SH-SY5Y (cell line): ENCODE results near the gene TBCEL.

Source experiments
- GATA2 ChIP-seq: IDR thresholded peaks from 2 replicates; pipeline ENCODE4 v1.6.1; 2011; ENCODE audit warnings: mild to moderate bottlenecking, low read depth, low read length
- GATA3 ChIP-seq: IDR thresholded peaks from 2 replicates; pipeline ENCODE4 v1.6.1; 2011; ENCODE audit warnings: low read depth, mild to moderate bottlenecking, low read length, moderate library complexity

Gene TBCEL

DNA sequence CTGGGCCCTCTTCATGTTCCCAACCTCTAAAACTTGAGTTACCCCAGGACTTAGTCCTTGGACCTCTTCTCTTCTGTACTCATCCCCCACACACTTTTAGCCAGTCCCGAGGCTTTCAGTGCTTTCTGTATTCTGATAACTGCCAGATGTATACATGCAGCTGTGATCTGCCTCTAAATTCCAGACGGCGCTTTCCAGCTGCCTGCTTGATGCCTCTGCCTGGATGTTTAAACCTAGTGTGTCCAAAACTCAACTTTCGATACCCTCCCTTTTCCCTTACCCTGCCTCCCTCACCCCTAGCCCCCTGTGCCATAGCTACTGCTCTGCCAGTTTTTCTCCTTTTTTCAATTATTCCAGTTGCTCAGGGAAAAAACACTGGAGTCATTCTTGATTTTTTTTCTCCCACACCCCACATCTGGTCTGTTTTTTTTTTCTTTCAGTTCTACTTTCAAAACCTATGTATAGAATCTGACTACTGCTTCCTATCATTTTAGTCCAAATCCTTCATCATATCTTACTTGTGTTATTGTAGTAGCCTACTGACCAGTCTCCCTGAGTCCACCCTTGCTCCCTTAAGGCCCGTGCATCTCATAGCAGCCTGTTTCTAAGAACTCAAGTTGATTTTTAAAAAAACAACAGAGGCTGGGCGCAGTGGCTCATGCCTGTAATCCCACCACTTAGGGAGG is 44.2 kb downstream of the TBCEL start:
- TF ChIP-seq GATA2 (no peak; the same call in 1 of the 2 replicates), GATA3 (no peak)

DNA sequence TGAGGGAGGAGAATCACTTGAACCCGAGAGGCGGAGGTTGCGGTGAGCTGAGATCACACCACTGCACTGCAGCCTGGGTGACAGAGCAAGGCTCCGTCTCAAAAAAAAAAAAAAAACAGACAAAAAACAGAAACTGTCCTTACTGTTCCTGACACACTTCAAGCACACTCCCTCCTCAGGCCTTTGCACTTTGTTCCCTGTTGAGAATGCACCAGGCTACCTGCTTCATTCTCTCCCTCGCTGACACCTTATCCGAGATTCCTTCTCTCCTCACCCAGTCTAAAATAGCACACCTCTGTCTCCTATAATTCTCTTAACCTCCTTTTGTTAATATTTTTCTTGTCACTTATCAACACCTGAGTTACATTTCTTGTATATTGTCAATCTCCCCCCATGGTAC is 44.9 kb downstream of the TBCEL start:
- TF ChIP-seq GATA3 (no peak), GATA2 (no peak)

DNA sequence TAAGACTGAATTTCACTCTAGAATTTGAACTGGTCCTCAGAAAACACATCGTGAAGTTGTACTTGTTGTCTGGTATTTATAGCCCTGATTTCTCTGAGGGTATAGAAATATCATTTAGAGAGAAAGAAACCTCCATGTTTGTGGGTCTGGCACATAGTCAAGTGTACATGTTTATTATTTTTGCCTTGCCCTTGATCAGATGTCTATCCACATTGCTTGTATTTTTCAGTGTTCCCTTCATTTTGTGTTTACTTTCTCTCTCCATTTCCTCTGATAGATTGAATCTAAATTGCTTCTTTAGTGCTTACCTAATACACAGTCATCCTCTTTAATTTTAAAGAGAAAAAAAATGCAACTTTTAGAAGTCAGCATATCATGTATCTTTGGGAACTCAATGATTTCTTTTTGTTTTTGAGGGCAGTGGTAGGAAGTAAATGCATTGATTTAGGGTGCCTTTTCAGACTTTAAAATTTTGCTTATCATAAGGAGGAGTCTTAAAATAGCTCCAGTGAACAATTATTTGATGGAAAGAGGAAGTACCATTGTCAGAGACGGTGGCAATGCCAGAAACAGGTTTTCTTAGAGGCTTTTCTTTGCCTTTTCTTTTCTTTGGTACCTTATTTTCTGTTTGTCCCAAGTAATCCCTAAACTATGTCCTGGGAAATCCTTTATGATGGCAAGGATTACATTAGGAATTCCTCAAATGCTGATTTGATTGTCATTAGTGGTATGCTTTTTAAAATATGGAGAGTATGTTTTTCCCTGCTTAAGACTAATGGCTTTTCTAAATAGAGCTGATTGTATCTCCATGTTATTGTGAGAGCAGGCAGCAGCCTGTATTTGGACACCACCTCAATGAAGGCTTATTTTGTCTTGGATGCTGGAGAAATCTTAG is 47.3 kb downstream of the TBCEL start:
- TF ChIP-seq GATA3 = no peak

DNA sequence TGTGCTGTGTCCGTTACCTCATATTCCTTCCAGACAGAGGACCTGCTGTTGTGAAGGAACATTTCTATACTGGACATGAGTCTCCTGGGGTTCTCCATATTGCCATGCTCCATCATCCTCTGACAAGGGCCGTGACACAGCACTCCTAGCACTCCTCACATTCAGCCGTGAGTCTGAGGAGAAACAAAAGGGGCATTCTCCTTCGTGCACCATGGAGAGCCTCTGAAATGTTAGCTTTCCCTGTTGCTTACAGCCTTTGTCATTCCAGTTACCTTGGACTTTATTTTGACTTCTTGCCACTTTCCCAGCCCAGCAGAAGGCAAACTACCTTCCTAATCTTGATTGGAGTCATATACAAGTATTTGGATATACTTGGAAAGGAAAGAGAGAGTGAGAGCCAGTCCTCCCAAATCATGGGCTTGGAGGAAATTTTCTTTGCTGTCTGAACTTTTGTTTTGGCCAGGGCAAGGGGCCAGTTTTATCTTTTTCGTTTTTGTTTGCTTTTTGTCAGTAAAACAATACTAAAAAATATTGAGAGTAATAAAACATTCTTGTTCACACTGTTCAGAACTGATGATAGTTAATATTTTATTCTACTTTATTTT is 48.0 kb downstream of the TBCEL start:
- no peak for TF ChIP-seq GATA2
- TF ChIP-seq GATA3 = no peak

DNA sequence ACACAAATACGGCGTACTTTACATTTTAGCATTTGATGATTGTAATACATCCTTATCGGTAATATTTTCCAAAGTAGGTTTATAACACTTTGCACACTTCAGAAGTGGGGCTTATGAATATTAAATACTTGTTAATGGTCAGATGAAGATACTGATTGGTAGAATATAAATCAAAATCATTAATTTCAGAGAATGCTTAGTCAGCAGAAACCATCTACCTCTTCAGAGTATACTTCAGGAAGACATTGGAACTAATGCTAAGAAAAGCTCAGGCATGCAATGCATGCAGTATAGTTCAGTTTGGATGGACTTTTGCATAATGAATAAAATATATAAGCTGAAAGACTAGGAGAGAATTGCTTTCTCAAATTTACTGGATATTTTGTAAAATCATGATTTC is 57.4 kb downstream of the TBCEL start:
- TF ChIP-seq GATA3 (no peak), GATA2 (no peak)

DNA sequence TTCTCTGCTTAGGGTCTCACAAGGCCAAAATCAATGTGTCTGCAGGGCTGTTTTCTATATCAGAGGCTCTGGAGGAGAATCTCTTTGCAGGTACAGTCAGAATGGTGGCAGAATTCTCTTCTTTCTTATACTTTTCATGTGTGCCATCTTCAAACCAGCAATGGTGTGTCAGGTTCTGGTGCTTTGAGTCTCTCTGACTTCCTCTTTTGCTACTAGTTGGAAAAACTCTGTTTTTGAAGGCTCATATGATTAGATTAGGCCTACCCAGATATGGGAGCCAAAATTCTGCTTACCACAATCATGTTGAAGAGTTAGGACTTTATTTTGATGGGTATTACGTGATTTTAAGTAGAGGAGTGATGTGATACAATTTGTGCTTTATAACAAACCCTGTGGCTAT is 58.3 kb downstream of the TBCEL start:
- TF ChIP-seq GATA2 (no peak), GATA3 (no peak)

DNA sequence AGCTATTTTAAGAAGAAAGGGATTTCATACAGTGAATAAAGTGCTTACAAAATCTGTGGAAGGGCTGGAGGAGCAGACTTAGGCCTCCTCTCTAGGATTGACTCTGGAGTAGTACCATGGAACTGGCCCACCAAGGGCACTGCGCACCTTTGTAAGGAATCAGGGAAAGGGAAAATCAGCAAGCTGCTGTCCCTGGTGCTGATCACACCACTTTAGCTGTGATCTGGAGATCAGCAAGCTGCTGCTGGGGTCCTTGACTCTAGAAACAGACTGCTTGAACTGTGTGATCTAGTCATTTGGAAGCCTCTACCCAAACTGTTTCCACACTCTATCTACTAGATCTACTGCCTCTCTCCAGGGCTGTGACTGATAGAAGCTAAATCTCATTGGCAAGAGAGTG is 58.8 kb downstream of the TBCEL start:
- no peak for TF ChIP-seq GATA3
- peak; percentile 46; the same call in 1 of the 2 replicates for TF ChIP-seq GATA2

DNA sequence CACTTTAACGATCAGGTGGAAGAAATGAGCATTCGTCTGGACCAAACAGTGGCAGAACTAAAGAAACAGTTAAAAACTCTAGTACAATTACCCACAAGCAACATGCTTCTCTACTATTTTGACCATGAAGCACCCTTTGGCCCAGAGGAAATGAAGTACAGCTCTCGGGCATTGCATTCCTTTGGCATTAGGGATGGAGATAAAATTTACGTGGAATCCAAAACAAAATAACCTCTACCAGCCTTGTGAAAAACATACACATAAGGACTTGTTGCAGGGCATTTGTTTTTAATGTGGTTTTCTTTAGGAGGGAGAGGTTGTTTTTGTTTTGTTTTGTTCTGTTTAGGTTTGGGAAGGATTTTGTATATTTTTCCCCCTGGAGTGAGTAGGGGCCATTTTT is 63.0 kb downstream of the TBCEL start:
- no peak for TF ChIP-seq GATA3
- TF ChIP-seq GATA2 = no peak

DNA sequence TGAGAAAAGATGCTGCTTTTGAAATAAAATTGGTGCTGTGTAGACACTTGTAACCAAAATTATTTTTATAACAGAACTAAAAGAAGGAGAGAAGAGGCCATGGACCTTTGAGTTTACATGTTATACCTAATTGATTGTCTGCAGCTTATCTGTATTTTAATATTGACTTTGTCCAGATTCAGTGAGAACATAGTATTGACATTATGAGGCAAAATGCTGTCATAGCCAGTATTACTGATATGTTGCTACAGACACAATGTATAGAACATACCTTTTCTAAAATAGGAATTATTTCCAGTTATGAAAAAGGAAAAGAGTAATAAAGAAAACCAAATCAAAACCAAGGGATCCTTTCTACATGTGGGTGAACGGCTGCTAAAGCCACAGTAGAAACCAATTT is 65.7 kb downstream of the TBCEL start:
- TF ChIP-seq GATA2 = no peak
- TF ChIP-seq GATA3 = no peak

DNA sequence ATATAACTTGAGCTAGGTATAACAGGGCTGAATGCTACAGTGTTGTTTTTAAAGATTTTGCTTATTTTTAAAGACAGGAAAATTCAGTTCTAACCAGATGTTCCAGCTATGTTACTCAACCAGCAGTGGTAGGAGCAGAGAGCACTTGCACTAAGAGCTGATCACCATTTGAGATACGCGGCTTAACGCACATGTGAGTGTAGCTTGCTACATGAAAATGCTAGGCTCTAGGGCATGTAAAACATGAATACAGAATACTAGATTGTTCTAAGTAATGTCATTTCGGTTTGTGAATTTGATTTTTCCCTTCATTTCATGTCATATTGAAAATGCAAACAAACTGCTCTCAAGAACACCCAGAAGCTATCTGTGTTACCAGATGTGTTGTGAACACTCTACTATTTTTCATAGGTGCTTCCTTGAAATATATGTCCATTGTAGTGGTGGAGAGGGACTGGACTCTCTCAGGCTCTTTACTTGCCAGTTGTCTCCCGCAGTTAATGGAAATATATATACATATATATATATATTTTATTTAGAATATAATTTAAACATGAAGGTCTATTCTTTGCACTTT is 66.3 kb downstream of the TBCEL start:
- TF ChIP-seq GATA3 (peak; percentile 97), GATA2 (peak; percentile 96)

DNA sequence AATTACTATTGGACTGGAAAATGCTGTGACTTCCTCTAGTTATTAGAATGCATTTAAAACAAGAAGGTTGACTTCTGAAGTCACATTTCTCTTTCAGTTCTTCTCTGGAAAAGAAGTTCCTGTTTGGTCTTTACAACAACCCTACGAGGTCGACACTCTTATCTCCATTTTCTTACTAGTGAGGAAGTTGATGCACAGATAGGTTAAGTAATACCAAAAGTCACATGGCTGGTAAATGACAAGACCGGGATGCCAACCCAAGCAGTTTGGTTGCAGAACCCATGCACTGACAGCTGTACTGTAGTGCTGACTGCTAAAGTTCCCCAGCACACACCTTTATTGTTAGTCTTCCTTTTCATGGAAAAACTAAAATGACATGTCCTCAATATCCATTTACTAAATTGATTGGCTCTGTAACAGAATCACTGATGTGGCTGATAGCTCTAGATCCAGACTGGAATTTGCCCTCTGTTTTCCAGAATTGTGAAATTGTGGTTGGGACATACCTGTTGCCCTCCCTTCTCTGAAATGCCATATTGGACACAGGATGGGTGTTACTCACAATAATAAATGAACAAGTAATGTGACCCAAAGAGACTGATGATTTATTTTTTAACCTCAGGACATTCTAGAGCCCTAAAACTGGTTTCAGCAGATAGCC is 67.7 kb downstream of the TBCEL start:
- no peak for TF ChIP-seq GATA3
- TF ChIP-seq GATA2 = no peak

DNA sequence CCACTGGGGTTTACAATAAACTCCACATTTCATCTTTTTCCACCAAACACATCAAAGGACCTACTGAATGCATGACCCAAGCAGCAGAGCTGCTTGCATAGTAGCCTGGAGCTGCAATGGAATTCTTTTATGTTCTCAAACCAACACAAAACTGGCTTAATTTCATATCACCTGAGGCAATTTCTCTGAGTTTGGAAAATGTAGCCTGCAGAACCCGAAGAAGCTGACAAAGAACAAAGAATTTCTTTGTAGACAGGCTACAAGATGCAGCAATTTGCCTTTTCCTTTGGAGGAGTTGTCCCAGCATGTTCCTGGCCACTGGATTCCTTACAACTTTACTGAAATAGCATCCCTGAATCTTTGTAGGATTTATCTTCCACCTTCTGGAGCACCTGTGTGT is 71.7 kb downstream of the TBCEL start:
- no peak for TF ChIP-seq GATA3
- no peak for TF ChIP-seq GATA2

DNA sequence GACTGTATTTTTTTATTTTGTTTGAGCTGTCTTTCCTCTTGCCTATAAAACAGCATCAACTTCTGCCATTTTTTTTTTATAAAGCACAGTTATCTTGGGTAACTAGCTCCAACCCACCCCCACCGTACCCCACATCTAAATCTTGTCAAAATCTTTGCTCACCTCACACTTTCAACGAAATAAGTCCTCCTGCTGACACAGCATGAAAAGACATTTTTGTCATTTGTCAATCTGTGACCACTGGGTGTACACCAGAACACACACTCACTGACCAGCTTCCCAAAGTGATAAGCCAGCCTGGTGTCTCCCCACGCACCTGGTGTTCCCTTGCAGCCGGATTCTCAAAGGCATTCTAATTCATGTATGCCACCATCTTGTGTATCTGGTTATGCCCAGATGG is 75.5 kb downstream of the TBCEL start:
- TF ChIP-seq GATA2 = no peak
- TF ChIP-seq GATA3 = no peak

DNA sequence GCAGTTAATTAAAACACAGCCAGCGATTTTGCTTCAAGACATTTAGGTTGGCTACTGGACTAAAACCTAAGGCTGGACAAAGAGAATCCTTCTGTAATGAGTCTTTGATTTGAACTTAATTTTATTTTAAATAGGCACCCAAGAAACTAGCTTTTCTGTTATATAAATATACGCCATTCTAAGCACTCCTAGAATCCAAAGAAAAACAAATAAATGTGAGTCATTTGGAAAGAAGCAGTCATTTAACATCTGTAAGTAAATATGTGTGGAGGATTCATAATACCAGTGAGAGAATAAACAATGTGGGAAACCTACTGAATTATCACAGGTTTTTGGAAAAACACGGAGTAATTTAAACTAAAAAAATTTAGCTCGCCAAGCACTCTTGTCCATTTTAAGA is 76.0 kb downstream of the TBCEL start:
- TF ChIP-seq GATA2 (no peak), GATA3 (no peak)
